ENCODE results near the gene VPS13A.

The VPS13A gene

GRCh38 chr9:77149879-77150278 is 27.5 kb upstream of the VPS13A start:
- no peaks in the 10 kb centered on the region for H3K4me1 Mint-ChIP-seq
- H3K9me3 Mint-ChIP-seq, result no peaks in the 10 kb centered on the region
- H3K27ac Mint-ChIP-seq, result no peak overlapping the region

GRCh38 chr9:77152289-77152688 is 25.0 kb upstream of the VPS13A start:
- Mint-ChIP-seq H3K4me3 (no peak overlapping the region), H3K4me1 (no peaks in the 10 kb centered on the region), H3K27ac (no peak overlapping the region), H3K9me3 (no peaks in the 10 kb centered on the region), H3K27me3 (ENCODE audit: low read depth) (peaks cover 53% of the 10 kb centered on the region), H3K36me3 (ENCODE audit: low read depth) (no peaks in the 10 kb centered on the region)
- TF ChIP-seq CTCF (IDR thresholded peaks at IDR 0.05; ENCODE audit: unreplicated experiment in 3 of 3), result no peak

More at GRCh38 chr9:77149879-77150278, 27.5 kb upstream of the VPS13A start:
- no peak overlapping the region for H3K4me3 Mint-ChIP-seq
- no peak for TF ChIP-seq CTCF (IDR thresholded peaks at IDR 0.05; ENCODE audit: unreplicated experiment in 3 of 3)
- H3K36me3 Mint-ChIP-seq (ENCODE audit: low read depth), result no peaks in the 10 kb centered on the region
- peaks cover 45% of the 10 kb centered on the region for H3K27me3 Mint-ChIP-seq (ENCODE audit: low read depth)

- Mint-ChIP-seq H3K27ac (no peak overlapping the region), H3K36me3 (ENCODE audit: low read depth) (no peaks in the 10 kb centered on the region), H3K27me3 (ENCODE audit: low read depth) (peaks cover 41% of the 10 kb centered on the region), H3K9me3 (no peaks in the 10 kb centered on the region), H3K4me1 (no peaks in the 10 kb centered on the region), H3K4me3 (no peak overlapping the region)
- TF ChIP-seq CTCF (IDR thresholded peaks at IDR 0.05; ENCODE audit: unreplicated experiment in 3 of 3), result no peak
Measured at GRCh38 chr9:77156646-77157371, 20.5 kb upstream of the VPS13A start.

- H3K4me3 Mint-ChIP-seq, result no peak overlapping the region
- H3K4me1 Mint-ChIP-seq, result peaks cover 4% of the 10 kb centered on the region
- no peak for TF ChIP-seq CTCF (IDR thresholded peaks at IDR 0.05; ENCODE audit: unreplicated experiment in 3 of 3)
- H3K36me3 Mint-ChIP-seq (ENCODE audit: low read depth), result no peaks in the 10 kb centered on the region
- H3K9me3 Mint-ChIP-seq, result peaks cover under 1% of the 10 kb centered on the region
- H3K27me3 Mint-ChIP-seq (ENCODE audit: low read depth), result peaks cover 24% of the 10 kb centered on the region
- no peak overlapping the region for H3K27ac Mint-ChIP-seq
Measured at GRCh38 chr9:77158772-77159513, 18.4 kb upstream of the VPS13A start.

GRCh38 chr9:77161191-77161590 is 16.1 kb upstream of the VPS13A start:
- Mint-ChIP-seq H3K36me3 (ENCODE audit: low read depth) (no peaks in the 10 kb centered on the region), H3K27ac (no peak overlapping the region), H3K4me3 (no peak overlapping the region), H3K9me3 (peaks cover 2% of the 10 kb centered on the region), H3K4me1 (peaks cover 6% of the 10 kb centered on the region), H3K27me3 (ENCODE audit: low read depth) (peaks cover 21% of the 10 kb centered on the region)
- no peak for TF ChIP-seq CTCF (IDR thresholded peaks at IDR 0.05; ENCODE audit: unreplicated experiment in 3 of 3)

Data from nephron (organoid).